ENCODE results near the gene GCAT.
"Not testable (repeated sequence)": the region's sequence is repeated elsewhere in the genome, so short reads cannot be mapped to it uniquely, and the experiment has no call there.

GCAT gene

GRCh38 chr22:37782340-37783168 is 25.2 kb upstream of the GCAT start:
- no peak for DNase-seq

GRCh38 chr22:37784829-37785495 is 22.8 kb upstream of the GCAT start:
- no peak for DNase-seq

- no peak for DNase-seq
Observed at GRCh38 chr22:37790234-37790633, 17.5 kb upstream of the GCAT start.

GRCh38 chr22:37792494-37792893 is 15.2 kb upstream of the GCAT start:
- no peak for DNase-seq

- DNase-seq, result no peak
Observed at GRCh38 chr22:37794376-37794775, 13.4 kb upstream of the GCAT start.

GRCh38 chr22:37796079-37796478 is 11.7 kb upstream of the GCAT start:
- DNase-seq, result no peak

GRCh38 chr22:37797259-37797658 is 10.5 kb upstream of the GCAT start:
- not testable (repeated sequence) for DNase-seq

- no peak for DNase-seq
Observed at GRCh38 chr22:37797874-37798500, 9.7 kb upstream of the GCAT start.

- not testable (repeated sequence) for DNase-seq
Observed at GRCh38 chr22:37799979-37800378, 7.8 kb upstream of the GCAT start.

GRCh38 chr22:37801946-37802309 is 5.8 kb upstream of the GCAT start:
- DNase-seq, result no peak

GRCh38 chr22:37802310-37803194 is 5.2 kb upstream of the GCAT start:
- DNase-seq, result no peak

- DNase-seq, result no peak
Observed at GRCh38 chr22:37803195-37803638, 4.5 kb upstream of the GCAT start.

- DNase-seq, result no peak
Observed at GRCh38 chr22:37803639-37804351, 3.9 kb upstream of the GCAT start.

GRCh38 chr22:37804352-37804880 is 3.3 kb upstream of the GCAT start:
- no peak for DNase-seq

GRCh38 chr22:37804881-37805809 is 2.6 kb upstream of the GCAT start:
- DNase-seq, result no peak

- DNase-seq, result no peak
Observed at GRCh38 chr22:37805810-37806277, 1.9 kb upstream of the GCAT start.

GRCh38 chr22:37806409-37807333 is 1.1 kb upstream of the GCAT start:
- DNase-seq, result no peak

GRCh38 chr22:37808294-37808657 is 542 bp downstream of the GCAT start:
- no peak for DNase-seq

GRCh38 chr22:37809672-37810333 is 2.1 kb downstream of the GCAT start:
- no peak for DNase-seq

All from GOT3 (cell line).